DOHH2 (cell line): ENCODE results near the gene USP35.

Experiments used
- H3F3A ChIP-seq: fragments of 200-600 bp; sonication (generic), shearing (Covaris generic); 2 replicates; pipeline ENCODE4 v1.6.0; 2016; ENCODE audit warnings: antibody characterized with exemption, mild to moderate bottlenecking; ENCODE audit not compliant: control insufficient read depth, insufficient read depth
- H3K27ac ChIP-seq: fragments of 200-600 bp; sonication (generic); 2 replicates; pipeline ENCODE4 v1.5.1; 2014; ENCODE audit warnings: low read depth, mild to moderate bottlenecking, low read length, moderate library complexity
- H3K27me3 ChIP-seq: fragments of 200-600 bp; sonication (generic); 2 replicates; pipeline ENCODE4 v1.6.1; 2014; ENCODE audit warnings: mild to moderate bottlenecking, low read length, mixed read lengths; ENCODE audit not compliant: control insufficient read depth
- H3K36me3 ChIP-seq: fragments of 200-600 bp; sonication (generic); 2 replicates; pipeline ENCODE4 v1.6.1; 2014; ENCODE audit warnings: mild to moderate bottlenecking, low read length, moderate library complexity, mixed read lengths; ENCODE audit not compliant: control insufficient read depth
- H3K4me1 ChIP-seq: fragments of 200-600 bp; sonication (generic); 2 replicates; pipeline ENCODE4 v1.6.1; 2014; ENCODE audit warnings: mild to moderate bottlenecking, low read length, mixed read lengths; ENCODE audit not compliant: control insufficient read depth
- H3K4me2 ChIP-seq: fragments of 200-600 bp; sonication (generic); 2 replicates; pipeline ENCODE4 v1.6.0; 2014; ENCODE audit warnings: mild to moderate bottlenecking, low read length, moderate library complexity
- H3K4me3 ChIP-seq: fragments of 200-600 bp; sonication (generic); 2 replicates; pipeline ENCODE4 v1.5.1; 2014; ENCODE audit warnings: mild to moderate bottlenecking, low read length, mixed read lengths
- H3K79me2 ChIP-seq: fragments of 200-600 bp; sonication (generic); 2 replicates; pipeline ENCODE4 v1.6.1; 2014; ENCODE audit warnings: mild to moderate bottlenecking, low read length, mixed read lengths; ENCODE audit not compliant: control insufficient read depth
- H3K9me2 ChIP-seq: fragments of 200-600 bp; sonication (generic); replicated peaks from 2 replicates; pipeline ENCODE4 v1.6.1; 2014; ENCODE audit warnings: mild to moderate bottlenecking, low read length, mixed read lengths; ENCODE audit not compliant: control insufficient read depth
- H3K9me3 ChIP-seq: fragments of 200-600 bp; sonication (generic); 2 replicates; pipeline ENCODE4 v1.6.1; 2014; ENCODE audit warnings: antibody characterized with exemption, low read length, mixed read lengths; ENCODE audit not compliant: control insufficient read depth, insufficient read depth
- H4K20me1 ChIP-seq: fragments of 200-600 bp; sonication (generic); 2 replicates; pipeline ENCODE4 v1.6.0; 2014; ENCODE audit warnings: low read depth, mild to moderate bottlenecking, antibody characterized with exemption, low read length, moderate library complexity; ENCODE audit not compliant: control insufficient read depth, insufficient read depth
- CTCF ChIP-seq: fragments of 200-600 bp; sonication (generic); IDR thresholded peaks from one replicate; pipeline ENCODE4 v1.5.1; 2014; ENCODE audit warnings: antibody characterized with exemption, mild to moderate bottlenecking, low read depth, low read length; ENCODE audit not compliant: poor library complexity, severe bottlenecking
- EZH2phosphoT487 ChIP-seq: fragments of 200-600 bp; sonication (generic); IDR thresholded peaks from 2 replicates; pipeline ENCODE4 v1.6.1; 2017; ENCODE audit warnings: borderline replicate concordance, mild to moderate bottlenecking, antibody characterized with exemption, low read length, moderate library complexity, mixed read lengths

USP35 gene

GRCh38 chr11:78177216-78177615, 11.5 kb upstream of the USP35 start:
- TF ChIP-seq EZH2phosphoT487 (no peak), CTCF (no peak)
- Histone ChIP-seq H3K9me3 (no peaks in the 10 kb centered on the region), H3K27me3 (no peaks in the 10 kb centered on the region), H3K4me3 (no peak overlapping the region), H3K79me2 (no peaks in the 10 kb centered on the region), H3F3A (no peaks in the 10 kb centered on the region), H3K9me2 (no peaks in the 10 kb centered on the region), H3K27ac (no peak overlapping the region), H3K4me2 (no peak overlapping the region), H3K4me1 (no peaks in the 10 kb centered on the region), H3K36me3 (no peaks in the 10 kb centered on the region), H4K20me1 (no peaks in the 10 kb centered on the region)

GRCh38 chr11:78179459-78180071, 9.2 kb upstream of the USP35 start:
- Histone ChIP-seq H4K20me1 (no peaks in the 10 kb centered on the region), H3F3A (no peaks in the 10 kb centered on the region), H3K4me3 (no peak overlapping the region), H3K4me2 (no peak overlapping the region), H3K9me3 (no peaks in the 10 kb centered on the region), H3K4me1 (no peaks in the 10 kb centered on the region), H3K36me3 (no peaks in the 10 kb centered on the region), H3K27ac (no peak overlapping the region), H3K9me2 (no peaks in the 10 kb centered on the region), H3K27me3 (no peaks in the 10 kb centered on the region), H3K79me2 (no peaks in the 10 kb centered on the region)
- TF ChIP-seq EZH2phosphoT487: no peak
- TF ChIP-seq CTCF: no peak

GRCh38 chr11:78180751-78181150, 8.0 kb upstream of the USP35 start:
- H3K4me2 ChIP-seq: no peak overlapping the region
- H3K36me3 ChIP-seq: no peaks in the 10 kb centered on the region
- TF ChIP-seq EZH2phosphoT487 (no peak), CTCF (no peak)
- H3K9me2 ChIP-seq: no peaks in the 10 kb centered on the region
- H3F3A ChIP-seq: no peaks in the 10 kb centered on the region
- H3K9me3 ChIP-seq: no peaks in the 10 kb centered on the region
- no peaks in the 10 kb centered on the region for H4K20me1 ChIP-seq
- H3K4me1 ChIP-seq: no peaks in the 10 kb centered on the region
- H3K27ac ChIP-seq: no peak overlapping the region
- H3K79me2 ChIP-seq: no peaks in the 10 kb centered on the region
- H3K4me3 ChIP-seq: no peak overlapping the region
- H3K27me3 ChIP-seq: no peaks in the 10 kb centered on the region
